ENCODE data around the gene KCNJ12.
"Not testable (repeated sequence)": the region's sequence is repeated elsewhere in the genome, so short reads cannot be mapped to it uniquely, and the experiment has no call there.

Gene KCNJ12

DNA sequence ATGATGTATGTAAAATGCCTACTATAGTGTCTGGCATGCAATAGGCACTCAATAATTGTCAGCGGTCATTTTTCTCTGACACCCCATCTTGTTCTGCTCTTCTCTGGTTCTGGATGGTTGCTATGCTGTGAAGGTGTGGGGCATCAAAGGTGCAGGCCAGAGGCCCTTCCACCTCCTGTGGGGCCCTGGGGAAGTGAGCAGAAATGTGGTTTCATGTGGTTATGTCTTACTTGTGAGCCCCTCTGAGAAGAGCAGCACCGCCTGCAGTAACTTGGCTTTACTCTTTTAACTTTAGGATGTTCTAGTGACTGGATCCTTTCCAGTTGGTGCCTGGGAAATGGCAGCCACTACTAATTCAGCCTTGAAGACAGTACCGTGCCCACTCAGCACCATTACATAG, 32.1 kb downstream of the KCNJ12 start:
- not testable (repeated sequence) for DNase-seq (ENCODE audit: low spot score)

DNA sequence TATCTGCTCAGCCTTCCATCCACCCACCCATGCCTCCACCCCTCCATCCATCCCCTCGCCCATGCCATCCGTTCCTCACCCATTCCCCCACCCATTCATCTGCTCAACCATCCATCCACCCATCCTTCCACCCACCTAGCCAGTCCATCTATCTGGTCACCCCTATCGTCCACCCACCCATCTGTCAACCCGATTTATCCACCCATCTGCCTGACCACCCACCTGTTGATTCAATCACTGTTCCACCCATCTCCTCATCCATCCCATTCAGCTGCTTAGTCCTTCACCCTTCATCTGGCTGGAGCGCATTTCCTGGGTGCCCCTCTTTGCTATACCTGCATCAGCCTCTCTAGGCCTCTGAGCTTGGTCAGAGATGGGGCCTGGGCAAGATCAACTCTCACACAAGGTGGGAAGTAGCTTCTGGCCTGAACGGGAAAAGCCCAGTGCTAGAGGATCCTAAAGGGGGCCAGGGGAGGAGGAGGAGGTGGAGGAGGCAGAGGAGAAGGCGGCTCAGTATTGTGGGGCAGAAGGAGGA, 32.7 kb downstream of the KCNJ12 start:
- not testable (repeated sequence) for DNase-seq (ENCODE audit: low spot score)

DNA sequence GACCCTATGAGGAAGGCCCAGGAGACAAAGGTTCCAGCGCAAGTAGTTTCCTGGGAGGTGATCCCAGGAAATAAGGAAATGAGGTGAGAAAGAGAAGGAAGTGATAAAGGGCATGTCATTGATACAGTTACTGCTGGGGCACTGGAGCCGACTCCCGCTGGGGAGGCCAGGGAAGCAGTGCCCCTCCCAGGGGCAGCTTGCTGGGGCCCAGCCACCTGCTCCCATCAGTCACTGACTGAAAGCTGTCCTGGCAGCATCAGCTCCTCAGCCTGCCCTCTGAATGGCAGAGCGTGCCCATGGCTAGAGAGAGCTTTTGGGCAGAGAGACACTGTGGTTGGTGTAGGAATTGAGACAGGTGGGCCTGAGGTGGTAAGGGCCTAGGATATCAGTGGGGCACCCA, 33.2 kb downstream of the KCNJ12 start:
- not testable (repeated sequence) for DNase-seq (ENCODE audit: low spot score)

DNA sequence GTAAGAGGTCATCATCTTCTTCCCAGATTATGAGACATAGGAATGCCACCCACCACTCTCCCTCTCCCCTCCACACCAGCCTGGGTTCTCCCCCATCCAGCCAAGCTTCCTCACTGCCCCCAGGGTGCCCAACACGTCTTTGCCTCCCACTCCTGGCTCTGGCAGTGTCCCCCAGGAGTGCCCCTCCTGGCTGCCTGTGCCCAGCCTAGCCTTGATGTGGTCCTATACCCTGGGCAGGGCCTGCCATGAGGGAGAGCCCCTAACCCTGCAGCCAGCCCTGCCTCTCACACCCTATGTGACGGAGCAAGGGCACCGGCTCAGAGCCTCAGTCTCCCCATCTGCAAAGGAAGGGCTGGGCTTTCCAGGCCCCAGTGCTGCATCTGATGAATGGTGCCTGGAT, 33.8 kb downstream of the KCNJ12 start:
- not testable (repeated sequence) for DNase-seq (ENCODE audit: low spot score)

DNA sequence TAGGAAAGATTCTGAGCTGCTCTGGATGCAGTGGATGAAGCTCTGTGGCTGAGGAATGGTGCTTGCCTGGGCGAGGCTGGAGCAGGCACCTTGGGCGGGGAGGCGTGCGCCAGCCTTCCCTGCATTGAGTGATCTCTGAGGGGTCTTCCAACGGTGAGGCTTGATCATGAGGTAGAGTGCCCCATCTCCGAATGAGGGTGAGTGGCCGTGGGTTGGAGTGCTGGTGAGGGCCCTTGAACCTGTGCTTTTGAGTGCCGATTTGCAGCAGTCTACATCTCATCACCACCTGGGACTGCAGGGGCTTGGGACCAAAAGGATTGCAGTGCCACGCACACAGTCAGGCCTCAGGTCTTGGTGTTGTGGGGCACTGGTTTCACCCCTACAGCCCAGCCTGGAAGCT, 34.2 kb downstream of the KCNJ12 start:
- DNase-seq (ENCODE audit: low spot score), result not testable (repeated sequence)

DNA sequence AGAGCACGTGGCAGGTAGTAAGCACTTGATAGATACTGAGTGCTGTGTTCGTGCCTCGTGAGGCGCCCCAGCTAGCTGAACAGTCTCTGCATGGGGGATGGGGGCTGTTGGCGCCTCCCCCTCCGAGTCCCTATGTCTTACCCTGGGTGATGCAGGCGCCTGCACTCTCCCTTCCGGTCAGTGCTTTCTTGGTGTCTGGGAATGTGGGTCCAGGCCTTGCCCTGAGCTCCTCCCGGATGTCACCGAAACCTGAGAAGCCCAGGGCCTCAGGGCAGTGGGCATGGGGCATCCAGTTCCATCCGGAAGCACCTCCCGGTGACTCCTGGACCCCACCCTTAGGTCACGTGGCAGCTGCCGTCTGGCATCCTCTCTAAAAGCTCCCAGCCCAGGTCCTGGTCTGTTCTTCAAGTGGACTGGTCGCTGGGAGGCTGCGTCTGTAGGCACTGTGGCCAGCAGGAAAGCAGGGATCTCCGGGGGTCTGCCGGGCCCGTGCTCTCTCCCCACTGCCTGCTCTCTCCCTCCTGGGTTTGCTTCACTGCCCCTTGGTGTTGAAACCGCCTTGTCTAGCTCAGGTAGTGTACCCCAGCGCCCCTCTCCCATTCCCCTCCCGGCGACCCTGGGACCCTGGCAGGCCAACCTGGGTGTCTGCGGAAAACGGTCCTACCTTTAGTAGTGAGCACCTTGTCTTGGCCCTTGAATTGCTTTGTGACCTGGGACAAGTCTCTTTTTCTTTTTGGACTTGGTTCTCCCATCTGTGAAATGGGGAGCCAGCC, 34.9 kb downstream of the KCNJ12 start:
- not testable (repeated sequence) for DNase-seq (ENCODE audit: low spot score)

DNA sequence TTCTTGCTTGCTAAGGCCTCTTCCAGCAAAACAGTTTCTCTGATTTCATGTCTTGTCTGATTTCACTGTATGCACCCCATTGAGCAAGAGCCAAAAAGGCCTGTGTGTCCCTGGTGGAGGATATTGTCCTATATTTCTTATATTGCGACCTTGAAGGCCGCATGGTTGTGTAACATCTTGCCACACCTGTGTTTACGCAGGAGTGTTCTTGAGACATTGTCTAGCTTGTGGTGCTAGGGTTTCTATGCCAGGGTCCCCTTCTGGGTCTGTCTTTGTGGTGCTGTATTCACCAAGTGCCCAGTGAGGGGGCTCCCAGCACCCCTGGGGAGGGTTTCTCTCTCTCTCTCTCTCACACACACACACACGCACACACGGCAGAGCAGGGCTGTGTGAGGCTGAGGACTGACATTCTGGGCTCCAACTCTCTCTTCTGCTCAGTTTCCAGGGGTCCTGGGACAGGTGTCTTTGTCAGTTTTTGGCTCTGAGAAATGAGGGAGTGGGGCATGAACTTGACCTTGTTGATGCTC, 35.6 kb downstream of the KCNJ12 start:
- DNase-seq (ENCODE audit: low spot score), result not testable (repeated sequence)

DNA sequence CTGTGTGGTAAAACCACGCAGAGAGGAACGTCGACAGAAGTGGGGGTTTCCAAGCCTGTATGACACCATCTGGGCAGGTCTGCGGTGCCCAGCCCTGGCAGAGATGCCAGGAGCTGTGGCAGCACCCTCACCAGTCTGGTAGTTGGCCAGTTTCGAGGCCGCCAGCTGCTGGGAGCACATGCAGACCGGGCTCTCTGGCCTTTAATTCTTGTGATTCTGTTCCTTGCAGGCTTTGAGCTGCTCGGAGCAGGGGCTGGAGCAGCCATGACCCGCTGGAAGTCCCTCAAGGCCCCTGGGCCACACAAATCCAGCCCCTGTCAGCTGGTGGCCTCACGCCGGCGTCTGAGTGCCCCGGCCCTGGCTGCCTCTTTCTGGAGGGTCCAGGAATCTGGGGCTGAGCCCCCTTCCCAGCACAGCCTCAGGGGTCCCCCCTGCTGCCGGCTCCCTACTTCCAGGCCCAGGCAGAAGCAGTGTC, 36.1 kb downstream of the KCNJ12 start:
- not testable (repeated sequence) for DNase-seq (ENCODE audit: low spot score)

DNA sequence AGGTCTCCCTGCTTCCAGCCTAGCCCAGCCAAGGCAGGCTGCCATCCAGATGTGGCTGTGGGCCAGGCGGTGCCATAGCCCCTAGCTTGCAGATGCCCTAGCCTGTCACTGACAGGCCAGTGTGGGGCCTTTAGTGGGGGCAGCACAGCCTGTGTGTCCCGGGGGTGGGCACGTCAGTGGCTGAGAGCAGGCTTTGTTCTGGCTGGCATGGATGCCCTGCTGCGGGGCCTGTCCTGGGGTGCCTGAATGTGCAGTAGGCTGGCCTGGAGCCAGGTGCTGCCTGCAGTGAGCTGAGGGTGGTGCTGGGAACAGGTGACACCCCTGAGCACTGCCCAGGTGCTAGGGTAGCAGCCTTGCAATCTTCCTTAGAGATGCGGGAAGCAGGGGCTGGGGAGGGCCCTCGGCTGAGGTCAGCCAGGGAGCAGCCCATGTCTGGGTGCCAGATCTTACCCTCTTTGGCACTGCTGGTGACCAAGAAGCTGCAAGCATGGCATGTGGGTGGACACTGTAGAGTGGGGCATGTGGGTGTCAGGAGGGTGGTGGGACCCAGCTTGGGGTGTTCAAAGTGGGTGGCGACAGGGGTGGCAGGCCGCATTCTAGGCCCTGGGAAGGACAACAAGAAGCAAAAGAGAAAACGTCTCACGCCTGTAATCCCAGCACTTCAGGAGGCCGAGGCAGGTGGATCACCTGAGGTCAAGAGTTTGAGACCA, 37.6 kb downstream of the KCNJ12 start:
- DNase-seq (ENCODE audit: low spot score), result not testable (repeated sequence)

DNA sequence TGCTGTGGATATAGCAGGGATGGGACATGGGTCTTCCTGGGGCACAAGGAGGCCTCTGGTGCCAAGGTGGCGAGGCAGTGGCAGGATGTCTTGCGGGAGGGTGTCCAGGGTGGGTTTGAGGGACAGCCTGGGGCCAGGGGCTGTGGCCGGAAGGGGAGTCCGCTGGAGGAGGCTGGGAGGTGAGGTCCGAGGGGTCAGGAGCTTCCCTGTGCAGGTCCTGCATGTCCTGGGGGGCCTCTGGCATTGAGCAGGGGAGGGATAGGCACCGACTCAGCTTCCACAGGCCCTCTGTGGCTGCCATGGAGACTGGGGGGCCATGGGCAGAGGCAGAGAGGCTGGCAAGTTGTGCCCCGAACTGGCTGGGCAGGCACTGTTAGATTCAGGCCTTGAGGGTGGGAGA, 38.5 kb downstream of the KCNJ12 start:
- DNase-seq (ENCODE audit: low spot score), result not testable (repeated sequence)

DNA sequence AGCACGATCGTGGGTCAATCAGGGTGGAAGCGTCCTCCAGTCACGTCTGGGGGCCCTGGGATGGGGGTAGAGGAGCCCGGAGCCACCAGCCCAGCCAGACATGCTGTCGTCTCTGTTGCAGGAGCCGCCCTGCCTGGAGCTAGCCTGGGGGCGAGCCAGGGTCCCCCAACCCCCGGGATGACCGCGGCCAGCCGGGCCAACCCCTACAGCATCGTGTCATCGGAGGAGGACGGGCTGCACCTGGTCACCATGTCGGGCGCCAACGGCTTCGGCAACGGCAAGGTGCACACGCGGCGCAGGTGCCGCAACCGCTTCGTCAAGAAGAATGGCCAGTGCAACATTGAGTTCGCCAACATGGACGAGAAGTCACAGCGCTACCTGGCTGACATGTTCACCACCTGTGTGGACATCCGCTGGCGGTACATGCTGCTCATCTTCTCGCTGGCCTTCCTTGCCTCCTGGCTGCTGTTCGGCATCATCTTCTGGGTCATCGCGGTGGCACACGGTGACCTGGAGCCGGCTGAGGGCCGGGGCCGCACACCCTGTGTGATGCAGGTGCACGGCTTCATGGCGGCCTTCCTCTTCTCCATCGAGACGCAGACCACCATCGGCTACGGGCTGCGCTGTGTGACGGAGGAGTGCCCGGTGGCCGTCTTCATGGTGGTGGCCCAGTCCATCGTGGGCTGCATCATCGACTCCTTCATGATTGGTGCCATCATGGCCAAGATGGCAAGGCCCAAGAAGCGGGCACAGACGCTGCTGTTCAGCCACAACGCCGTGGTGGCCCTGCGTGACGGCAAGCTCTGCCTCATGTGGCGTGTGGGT, 39.2 kb downstream of the KCNJ12 start:
- DNase-seq (ENCODE audit: low spot score), result not testable (repeated sequence)

DNA sequence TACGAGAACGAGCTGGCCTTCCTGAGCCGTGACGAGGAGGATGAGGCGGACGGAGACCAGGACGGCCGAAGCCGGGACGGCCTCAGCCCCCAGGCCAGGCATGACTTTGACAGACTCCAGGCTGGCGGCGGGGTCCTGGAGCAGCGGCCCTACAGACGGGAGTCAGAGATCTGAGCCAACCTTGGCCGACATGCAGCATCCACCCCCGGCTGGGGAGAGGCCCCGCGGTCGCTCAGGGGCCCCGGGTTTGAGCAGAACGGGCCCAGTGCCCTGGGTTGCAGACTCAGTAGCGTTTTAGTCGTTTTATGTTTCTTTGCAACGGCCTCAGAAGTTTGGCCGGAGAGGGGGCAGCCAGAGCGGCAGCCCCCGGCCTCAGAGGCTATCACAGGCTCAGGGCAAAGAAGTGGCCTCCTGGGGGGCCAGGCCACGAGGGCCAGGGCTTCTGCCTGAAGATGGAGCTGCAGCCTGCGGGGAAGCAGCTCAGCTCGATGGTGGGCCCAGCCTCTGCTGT, 40.4 kb downstream of the KCNJ12 start:
- not testable (repeated sequence) for DNase-seq (ENCODE audit: low spot score)

DNA sequence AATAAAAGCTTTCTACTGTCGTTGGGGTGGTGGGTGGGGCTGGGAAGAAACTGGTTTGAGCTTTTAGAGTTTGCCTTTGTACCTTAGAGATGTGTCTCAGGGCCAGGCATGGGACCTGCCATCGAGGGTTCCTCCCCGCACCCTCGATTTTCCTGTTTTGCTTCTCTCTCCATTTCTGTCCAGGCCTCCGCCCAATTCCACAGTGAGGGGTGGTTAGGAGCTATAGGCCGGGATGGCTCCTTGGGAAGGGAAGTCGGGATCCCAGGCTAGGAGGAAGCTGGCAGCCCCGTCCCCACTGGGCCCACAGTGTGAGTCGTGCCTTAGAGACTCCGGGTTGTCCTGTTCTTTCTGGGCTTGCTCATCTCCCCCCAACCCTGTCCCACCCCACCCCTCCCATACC, 41.2 kb downstream of the KCNJ12 start:
- DNase-seq (ENCODE audit: low spot score), result not testable (repeated sequence)

DNA sequence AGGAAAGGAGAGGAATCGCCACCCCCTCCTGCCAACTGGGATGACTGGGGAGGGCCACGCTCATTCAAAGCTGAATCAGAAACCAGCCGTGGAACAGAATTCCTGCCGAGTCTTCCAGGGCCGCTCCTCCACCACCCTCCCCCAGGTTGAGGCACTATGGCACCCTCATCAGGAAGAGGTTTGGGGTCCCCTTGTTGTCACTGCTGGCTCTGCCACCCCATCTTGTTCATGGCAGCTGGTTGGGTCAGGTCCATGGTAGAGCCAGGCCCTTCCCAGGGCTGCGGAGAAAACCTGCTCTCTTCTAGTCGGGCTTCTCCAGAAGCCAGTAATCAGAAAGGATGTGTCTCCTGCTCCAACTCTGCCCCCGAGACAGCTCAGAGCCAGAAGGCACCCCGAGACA, 41.8 kb downstream of the KCNJ12 start:
- DNase-seq (ENCODE audit: low spot score), result no peak

DNA sequence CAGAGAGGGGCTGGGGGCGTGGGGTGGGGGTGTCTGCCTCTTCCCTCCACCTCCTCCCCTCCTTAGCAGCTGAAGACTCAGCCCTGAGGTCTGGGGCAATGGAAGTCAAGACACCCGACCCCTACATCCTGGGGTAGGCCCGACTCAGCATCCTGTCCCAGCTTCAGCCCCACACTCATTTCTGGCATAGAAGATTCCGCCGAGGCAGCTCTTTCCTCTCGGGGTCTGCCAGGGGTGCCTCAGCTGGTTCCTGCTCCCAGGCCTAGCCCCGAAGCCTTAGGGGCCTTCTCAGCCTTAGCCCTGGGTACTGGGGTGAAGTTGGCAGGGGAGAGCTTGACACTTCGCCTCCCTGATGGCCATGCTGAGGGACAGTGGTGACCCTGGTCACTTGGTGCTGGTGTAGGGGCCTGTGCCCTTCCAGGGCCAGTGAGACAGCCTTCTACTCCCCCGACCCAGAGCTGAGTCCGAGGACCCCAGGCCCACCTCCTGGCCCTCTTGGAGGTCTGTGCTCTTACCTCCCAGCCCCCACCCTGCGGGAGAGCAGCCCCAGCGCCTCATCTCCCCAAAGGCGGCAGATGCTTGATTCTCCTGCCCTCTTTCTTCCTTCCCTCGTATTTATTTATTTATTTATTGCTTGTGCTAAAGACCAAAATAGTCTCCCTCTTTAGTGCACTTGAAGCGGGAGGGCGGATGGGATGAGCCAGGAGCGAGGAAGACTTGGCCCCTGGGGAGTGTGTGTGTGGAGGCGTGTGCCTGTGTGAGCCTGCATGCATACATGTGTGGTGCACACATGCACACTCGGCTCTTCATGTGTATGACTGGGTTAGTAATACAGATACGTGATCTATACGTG, 42.5 kb downstream of the KCNJ12 start:
- no peak for DNase-seq (ENCODE audit: low spot score)

DNA sequence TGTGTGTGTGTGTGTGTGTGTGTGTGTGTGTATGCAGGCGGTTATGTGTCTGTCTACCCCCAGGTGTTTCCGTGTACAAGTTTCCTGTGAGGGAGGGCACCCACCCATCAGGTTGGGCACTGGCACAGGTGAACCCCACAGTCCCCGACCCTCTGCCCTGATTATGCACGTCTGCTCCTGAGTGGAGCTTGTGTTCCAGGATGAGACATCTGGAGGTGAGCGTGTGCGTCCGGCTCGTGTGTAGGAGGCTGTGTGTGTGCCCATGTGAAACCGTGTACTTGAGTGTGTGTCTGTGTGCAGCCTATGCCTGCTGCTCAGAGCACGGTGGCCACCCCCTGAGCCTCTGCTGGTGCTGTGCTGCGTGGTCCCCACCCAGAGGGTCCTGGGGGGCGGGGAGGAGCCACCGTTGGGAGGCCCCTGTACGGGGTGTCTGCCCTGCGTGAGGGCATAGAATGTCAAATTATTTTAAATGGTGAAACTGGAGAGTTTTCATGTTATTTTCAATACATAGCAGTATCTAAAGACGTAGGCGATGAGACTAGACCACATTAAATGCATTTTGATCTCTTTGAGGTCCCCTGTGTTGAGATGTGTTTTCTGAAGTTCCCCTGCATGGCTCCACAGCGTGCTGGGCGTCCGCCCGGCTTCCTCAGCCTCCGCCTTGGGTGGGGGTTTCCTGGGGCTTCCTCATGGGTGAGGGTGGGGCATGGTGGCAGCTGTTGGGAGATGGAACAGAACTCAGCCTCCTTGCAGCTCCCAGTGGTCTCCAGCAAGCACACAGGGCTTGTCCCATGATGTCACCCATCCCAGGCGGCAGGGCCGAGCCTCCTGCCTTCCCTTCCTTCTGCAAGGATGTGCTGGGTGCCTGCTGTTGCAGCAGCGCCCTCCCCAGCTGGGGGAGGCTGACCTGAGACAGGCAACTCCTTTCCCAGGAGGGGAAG, 43.4 kb downstream of the KCNJ12 start:
- no peak for DNase-seq (ENCODE audit: low spot score)

DNA sequence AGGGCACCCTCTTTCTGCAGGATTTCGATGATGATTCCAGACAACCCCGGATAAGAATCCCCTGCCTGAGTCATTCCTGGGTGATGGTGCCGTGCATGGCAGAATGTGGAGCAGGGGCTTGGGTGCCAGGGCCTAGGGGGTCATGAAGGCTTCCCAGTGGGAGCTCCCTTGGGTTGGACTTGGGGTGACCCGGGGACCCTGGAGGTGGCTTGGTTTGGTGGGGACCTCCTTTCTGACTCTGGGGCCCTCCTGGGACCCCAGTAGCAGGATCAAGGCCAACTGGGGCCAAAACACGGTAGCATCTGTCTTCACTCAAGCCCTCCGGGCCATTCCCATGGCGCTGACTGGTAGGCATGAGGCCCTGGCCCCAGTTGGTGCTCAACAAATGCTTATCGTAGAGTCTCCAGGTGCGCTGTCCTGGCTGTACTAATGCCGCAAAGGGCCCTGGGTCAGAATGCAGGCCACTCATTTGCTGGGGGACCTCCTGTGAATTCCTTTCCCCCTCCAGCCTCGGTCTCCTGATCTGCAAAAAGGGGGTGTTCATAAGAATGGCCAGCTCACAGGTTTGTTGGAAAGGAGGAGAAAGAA, 44.4 kb downstream of the KCNJ12 start:
- not testable (repeated sequence) for DNase-seq (ENCODE audit: low spot score)

DNA sequence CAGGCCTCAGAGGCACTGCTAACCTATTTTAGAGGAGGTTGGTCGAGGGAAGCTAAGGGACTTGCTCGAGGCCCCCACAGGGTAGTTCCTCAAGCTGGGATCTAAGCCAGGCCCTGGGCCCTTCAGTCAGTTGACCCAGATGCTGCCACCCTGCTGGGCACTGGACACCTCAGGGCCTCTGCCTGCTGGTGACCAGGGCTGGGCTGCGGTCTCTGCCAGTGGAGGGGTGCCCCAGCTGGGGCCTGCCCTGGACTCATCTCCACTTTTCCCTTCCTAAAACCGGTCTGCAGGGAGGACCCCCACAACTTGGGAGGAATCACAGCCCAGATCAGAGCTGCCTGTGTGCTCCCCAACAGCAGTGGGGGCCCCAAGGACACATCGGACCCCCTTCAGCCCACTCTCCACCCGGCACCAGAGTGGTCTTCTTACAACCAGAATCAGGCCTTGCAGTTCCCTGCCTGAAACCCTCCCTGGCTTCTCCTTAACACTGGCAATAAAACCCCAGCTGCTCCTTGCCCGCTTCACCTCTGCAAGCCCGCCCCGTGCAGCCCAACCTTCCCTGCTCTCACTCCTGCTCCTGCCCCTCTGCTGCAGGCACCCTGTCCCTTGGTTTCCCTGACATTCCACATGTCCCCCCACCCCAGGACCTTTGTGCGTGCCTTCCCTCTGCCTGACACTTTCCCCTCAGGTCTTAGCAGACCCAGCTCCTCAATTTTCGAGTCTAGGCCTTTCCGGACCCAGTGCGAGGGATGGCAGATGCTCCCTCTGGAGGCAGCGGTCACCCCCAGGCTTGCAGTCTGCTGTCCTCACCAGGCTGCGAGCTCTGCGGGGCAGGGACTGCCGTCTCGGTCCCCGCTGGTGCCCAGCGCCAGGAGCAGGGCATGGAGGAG, 45.5 kb downstream of the KCNJ12 start:
- DNase-seq (ENCODE audit: low spot score), result not testable (repeated sequence)

Data from activated CD4-positive, alpha-beta T cell treated with anti-CD3 and anti-CD28 coated beads, Interleukin-2, Interleukin-4, amounts not matched to agents 100 ng/mL and 50 ng/mL, durations not matched to agents 16 hours and 8 hours (primary cell).